ENCODE data around the gene MMP2. TPM values are rescaled to one million over a fixed set of nuclear protein-coding genes. Genes with fewer than 3 reads are reported as not detected.

Gene MMP2
- total RNA-seq, 1 donor, result 1,244 TPM

- no peak for TF ChIP-seq CTCF (IDR thresholded peaks at IDR 0.05; ENCODE audit: insufficient read depth, low read length)
- peak; percentile 66 for DNase-seq (ENCODE audit: low read depth)
- peak overlapping the region; percentile 99 for H3K4me3 ChIP-seq (ENCODE audit: low read depth, low read length)
Measured at GRCh38 chr16:55482056-55482455, 3.1 kb downstream of the MMP2 start.

- no peak overlapping the region for H3K4me3 ChIP-seq (ENCODE audit: low read depth, low read length)
- DNase-seq (ENCODE audit: low read depth), result peak; percentile 100
- no peak for TF ChIP-seq CTCF (IDR thresholded peaks at IDR 0.05; ENCODE audit: insufficient read depth, low read length)
Measured at GRCh38 chr16:55487048-55487803, 8.2 kb downstream of the MMP2 start.

GRCh38 chr16:55488306-55488705 is 9.3 kb downstream of the MMP2 start:
- no peak for TF ChIP-seq CTCF (IDR thresholded peaks at IDR 0.05; ENCODE audit: insufficient read depth, low read length)
- H3K4me3 ChIP-seq (ENCODE audit: low read depth, low read length), result no peak overlapping the region
- DNase-seq (ENCODE audit: low read depth), result no peak

- DNase-seq (ENCODE audit: low read depth), result no peak
- no peak for TF ChIP-seq CTCF (IDR thresholded peaks at IDR 0.05; ENCODE audit: insufficient read depth, low read length)
- no peak overlapping the region for H3K4me3 ChIP-seq (ENCODE audit: low read depth, low read length)
Measured at GRCh38 chr16:55489119-55489955, 10.3 kb downstream of the MMP2 start.

GRCh38 chr16:55489956-55490265 is 10.9 kb downstream of the MMP2 start:
- TF ChIP-seq CTCF (IDR thresholded peaks at IDR 0.05; ENCODE audit: insufficient read depth, low read length), result no peak
- no peak overlapping the region for H3K4me3 ChIP-seq (ENCODE audit: low read depth, low read length)
- no peak for DNase-seq (ENCODE audit: low read depth)

- no peak for TF ChIP-seq CTCF (IDR thresholded peaks at IDR 0.05; ENCODE audit: insufficient read depth, low read length)
- H3K4me3 ChIP-seq (ENCODE audit: low read depth, low read length), result no peak overlapping the region
- DNase-seq (ENCODE audit: low read depth), result no peak
Measured at GRCh38 chr16:55490301-55490700, 11.3 kb downstream of the MMP2 start.

Data from fibroblast of the aortic adventitia (primary cell).